Left lobe of liver (tissue), 2 donors: ENCODE results near the gene CCDC116. TPM values are rescaled to one million over a fixed set of nuclear protein-coding genes. Genes with fewer than 3 reads are reported as not detected.
"Not testable (repeated sequence)": the region's sequence is repeated elsewhere in the genome, so short reads cannot be mapped to it uniquely, and the experiment has no call there.

Source experiments
- ATAC-seq: fragments of 200-7000 bp; cut with Tn5 transposase; one replicate; pipeline ENCODE4 v1.9.1; 2020; ENCODE audit warnings: mild to moderate bottlenecking, moderate library complexity
- DNase-seq: peaks from one replicate; pipeline ENCODE4 v3.0.0-alpha.2; 2020; ENCODE audit warnings: low spot score
- total RNA-seq: library from RNA; stranded (reverse); gene quantifications from one replicate; pipeline ENCODE4 v1.2.1, GENCODE V29; 2021
- donor health status: DM: no; HTN: no; CAD: no; lungs with moderate emphysema.
- donor health status: DM: no; HTN: yes; CAD: no.

The CCDC116 gene
- total RNA-seq, 1 donor from 2014 or later = 0.45 TPM

DNA sequence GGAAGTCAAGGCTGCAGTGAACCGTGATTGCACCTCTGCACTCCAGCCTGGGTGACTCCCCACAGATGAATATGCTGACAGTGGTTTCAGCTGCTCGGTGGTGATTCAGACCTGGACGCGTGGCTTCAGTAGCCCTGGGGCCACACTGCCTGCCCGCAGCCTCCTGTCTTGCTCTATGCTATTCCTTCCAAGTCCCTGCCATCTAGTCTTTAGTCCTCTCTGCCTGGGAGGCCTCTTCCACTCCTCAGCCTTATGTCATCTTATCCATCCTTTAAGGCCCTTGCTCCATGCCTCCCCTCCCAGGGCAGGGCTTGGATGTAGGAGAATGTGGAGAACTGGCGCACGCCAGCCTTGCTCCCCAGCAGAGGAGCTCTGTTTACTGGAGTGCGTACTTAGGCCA, 25.8 kb upstream of the CCDC116 start:
- DNase-seq = no peak
- no peak for ATAC-seq

DNA sequence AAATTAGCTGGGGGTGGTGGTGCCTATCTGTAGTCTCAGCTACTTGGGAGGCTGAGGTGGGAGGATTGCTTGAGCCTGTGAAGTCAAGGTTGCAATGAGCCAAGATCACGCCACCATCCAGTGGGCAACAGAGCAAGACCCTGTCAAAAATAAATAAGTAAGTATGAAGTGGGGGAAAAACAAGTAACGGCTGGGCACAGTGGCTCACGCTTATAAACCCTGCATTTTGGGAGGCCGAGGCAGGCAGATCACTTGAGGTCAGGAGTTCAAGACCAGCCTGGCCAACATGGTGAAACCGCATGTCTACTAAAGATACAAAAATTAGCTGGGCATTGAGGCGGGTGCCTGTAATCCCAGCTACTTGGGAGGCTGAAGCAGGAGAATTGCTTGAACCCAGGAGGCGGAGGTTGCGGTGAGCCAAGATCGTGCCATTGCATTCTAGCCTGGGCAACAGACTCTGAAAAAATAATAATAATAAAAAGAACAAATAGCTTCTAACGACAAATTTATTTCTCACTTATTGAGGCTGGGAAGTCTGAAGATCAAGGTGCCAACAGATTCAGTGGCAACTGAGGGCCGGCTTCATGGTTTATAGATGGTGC, 22.9 kb upstream of the CCDC116 start:
- not testable (repeated sequence) for DNase-seq, ATAC-seq

DNA sequence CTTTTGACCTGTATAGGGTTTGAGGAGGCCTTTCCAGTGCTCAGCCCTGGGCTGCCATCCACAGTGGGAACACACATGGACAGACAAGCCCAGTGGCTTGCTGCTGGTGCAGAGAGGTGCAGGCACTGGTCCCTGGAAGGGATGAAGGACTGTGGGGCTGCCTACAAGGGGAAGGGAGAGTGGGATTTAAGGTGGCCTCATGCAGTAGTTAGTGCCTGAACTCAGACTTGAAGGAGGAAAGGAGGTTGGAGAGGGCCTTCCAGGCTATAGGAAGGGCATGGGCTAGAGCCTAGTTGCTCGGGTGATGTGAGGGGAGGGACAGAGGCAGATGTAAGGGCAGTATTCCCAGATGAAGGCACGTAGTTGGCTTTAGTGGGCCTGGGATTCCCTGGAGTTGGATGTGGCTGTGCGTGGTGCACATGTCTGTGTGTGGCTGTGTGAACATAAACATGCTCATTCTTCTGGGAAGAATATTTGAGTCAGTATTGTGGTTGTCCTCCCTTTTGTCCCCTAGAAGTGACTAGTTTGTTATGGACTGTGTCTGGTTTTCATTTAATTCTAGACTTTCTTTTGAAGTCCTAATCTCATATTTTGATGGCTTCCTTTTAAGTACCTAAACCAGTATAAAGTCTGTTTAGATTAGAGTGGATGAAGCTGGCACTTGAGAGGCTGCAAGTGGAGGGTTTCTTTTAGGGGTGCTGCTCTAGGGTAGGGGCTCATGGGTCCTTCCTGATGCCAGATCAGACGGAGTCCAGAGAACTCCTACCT, 21.2 kb upstream of the CCDC116 start:
- DNase-seq (no peak), ATAC-seq (no peak)

DNA sequence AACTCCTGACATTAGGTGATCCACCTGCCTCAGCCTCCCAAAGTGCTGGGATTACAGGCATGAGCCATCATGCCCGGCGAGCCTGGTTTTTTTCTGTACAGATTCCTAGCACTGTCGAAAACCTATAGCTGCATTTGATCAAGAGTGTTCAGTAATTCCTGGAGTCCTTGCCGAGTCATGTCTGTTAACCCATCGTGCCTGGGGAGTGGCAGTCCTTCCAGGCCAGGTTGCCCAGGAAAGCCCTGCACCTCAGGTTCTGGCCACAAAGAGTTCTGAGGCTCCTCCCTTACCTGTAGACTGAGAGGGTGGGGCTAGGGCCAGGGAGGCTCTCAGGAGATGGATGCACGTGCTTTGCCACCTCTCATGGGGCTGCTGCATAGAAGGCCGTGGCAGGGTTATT, 19.7 kb upstream of the CCDC116 start:
- no peak for DNase-seq
- no peak for ATAC-seq

DNA sequence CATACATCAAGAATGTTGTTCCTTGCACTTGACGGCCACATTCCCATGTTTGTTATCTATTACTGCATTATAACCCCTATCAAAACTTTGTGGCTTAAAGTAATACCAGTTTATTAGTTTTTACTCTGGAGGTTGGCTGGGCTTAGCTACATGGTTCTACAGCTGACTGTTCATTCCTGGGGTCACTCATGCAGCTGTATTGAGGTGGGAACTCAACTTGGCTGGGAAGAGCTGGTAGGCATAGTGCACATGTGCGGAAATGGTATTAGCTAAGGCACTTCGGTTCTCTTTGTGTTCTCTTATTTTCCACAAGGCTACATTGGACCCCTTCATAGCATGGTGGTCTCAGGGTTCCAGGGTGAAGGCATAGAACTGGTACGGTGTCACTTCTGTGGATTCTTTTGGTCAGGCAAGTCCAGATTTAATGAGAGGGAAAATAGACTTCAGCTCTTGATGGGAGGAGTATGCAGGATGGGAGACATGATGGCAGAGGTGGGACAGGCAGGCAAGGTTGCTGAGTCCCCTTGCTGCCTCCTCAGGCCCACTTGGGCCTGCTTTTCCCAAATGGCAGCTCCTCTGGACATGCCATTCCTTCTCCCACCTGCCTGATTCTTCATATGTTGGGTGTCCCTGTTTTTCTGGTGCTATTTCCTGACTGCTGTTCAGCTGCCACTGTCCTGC, 18.9 kb upstream of the CCDC116 start:
- no peak for ATAC-seq
- DNase-seq = no peak

DNA sequence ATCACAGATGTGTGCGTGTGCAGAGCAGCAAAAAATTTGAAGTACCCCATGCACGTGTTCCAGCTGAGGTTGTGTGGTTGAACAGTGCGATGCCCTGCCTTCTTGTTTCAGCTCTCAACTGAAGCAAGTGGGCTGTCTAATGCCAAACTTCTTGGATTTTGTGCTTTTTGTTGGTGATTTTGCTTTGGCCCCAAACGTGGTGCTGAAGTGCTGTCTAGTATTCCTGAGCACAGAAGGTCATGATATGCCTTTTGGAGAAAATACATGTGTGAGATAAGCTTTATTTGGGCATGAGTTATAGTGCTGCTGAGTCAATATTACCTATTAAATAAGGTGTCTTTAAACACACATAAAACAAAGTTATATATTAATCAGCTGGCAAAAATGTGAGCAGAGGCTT, 16.8 kb upstream of the CCDC116 start:
- DNase-seq (no peak), ATAC-seq (no peak)

DNA sequence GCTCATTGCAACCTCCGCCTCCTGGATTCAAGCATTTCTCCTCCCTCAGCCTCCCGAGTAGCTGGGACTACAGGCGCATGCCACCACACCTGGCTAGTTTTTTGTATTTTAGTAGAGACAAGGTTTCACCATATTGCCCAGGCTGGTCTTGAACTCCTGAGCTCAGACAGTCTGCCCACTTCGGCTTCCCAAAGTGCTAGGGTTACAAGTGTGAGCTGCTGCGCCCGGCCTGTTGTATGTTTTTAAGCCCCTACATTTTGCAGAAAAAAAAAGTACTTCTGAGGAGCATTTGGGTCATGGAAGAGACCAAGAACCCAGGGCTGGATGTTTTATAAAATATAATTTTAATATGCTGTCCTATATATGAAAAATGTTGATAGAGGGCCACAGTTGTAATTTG, 15.2 kb upstream of the CCDC116 start:
- not testable (repeated sequence) for DNase-seq, ATAC-seq

DNA sequence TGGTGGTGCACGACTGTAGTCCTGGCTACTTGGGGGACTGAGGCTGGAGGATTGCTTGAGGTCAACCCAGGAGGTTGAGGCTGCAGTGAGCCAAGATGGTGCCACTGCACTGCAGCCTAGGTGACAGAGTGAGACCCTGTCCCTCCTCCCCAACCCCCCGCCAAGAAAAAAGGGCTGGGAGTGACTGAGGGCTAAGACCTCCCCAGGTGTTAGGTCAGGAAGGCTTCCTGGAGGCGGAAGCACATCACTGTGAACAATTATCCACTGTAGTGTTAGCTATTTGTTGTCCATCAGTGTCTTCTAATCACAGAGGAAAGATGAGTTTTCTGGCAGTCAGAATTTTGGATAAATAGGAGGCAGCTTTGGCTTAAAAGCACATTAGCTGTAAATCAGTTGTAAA, 11.5 kb upstream of the CCDC116 start:
- DNase-seq = no peak
- ATAC-seq = no peak

DNA sequence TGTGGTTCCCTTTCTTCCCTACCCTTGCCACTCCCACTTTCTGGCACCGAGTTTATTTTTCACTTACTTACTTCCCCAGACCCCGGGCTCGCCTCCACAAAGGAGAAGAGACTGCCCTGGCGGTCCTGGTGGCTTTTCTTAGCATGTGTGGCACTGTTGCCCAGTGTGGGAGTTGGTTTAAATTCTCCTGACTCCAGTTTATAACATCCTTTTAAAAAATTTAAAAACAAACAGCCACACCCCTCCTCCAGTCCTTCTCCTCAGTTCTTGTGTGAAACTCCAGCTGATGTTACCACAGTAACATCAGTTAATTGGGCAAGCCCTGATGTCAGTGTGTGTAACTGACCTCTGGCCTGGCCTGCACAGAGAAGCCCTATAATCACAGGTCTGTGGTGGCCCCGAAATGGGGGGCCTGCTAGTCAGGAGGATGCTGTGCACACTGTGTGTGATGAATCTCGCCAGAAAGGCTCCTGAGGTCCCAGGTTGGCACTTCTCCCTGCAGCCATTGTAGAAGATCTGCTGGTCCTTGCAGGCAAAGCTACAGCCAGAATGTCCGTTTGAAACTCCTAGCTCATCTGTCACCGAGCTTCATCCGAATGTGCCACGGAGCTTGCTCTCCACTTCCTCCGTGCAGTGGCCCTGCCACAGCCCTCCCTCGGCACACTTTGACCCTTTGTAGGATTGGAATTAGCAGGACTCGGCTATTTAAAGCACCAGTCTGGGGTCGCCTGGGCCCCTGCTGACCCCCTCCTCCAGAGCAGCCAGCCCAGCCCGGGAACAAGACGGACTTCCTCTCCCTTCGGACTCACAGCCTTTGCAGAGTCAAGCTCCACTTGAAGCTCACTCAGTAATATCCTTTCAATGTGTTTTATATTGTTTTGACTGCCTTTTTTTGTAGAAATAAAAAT, 10.3 kb upstream of the CCDC116 start:
- DNase-seq (no peak), ATAC-seq (no peak)

DNA sequence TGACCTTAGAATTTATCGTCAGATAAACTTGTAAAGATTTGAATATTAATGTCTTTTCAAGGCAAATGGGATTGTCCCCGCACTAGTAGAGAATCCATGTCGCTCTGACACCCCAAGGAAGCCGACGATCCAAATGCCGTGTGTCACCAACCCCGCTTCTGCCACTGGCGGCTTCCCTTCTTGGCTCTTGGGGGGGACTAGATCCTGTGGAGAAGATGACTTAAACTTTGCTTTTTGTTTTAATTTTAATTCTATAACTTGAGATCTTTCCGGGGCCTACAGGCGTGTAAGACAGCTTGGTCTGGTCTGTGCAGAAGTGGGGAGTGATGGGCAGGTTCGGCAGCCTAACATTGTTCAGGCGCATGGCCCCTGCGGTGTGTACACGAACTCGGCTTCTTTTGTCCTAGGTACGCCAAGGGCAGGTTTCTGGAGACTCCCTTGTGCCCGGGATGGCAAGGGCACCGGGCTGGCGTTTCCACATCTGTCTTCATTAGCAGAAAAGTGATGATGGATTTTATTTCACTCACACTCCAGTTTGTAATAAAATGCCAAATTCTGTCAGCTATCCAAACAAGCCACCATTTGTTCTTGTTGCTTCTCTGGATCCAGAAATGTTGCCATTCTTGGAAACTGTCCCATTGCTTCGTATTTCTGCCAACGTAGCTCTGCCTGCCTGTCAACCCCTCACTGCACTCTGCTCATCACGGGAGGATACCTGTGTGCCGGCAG, 9.5 kb upstream of the CCDC116 start:
- no peak for DNase-seq
- ATAC-seq = no peak

DNA sequence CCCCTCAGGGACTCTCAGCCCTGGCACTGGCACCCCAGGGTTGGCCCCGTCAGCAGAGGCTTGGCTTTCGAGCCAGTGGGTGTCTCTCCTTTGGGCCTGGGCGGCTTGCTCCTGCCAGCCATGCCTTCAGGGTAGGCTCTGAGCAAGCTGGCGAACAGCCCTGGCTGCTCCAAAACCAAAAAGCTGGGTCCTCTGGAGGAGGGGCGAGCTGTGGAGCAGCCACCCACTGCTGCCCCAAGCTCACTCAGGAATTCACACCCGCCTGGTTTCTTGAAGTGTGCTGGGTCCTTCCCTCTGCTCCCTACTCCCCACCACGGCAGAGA, 9.0 kb upstream of the CCDC116 start:
- no peak for ATAC-seq
- DNase-seq = no peak

DNA sequence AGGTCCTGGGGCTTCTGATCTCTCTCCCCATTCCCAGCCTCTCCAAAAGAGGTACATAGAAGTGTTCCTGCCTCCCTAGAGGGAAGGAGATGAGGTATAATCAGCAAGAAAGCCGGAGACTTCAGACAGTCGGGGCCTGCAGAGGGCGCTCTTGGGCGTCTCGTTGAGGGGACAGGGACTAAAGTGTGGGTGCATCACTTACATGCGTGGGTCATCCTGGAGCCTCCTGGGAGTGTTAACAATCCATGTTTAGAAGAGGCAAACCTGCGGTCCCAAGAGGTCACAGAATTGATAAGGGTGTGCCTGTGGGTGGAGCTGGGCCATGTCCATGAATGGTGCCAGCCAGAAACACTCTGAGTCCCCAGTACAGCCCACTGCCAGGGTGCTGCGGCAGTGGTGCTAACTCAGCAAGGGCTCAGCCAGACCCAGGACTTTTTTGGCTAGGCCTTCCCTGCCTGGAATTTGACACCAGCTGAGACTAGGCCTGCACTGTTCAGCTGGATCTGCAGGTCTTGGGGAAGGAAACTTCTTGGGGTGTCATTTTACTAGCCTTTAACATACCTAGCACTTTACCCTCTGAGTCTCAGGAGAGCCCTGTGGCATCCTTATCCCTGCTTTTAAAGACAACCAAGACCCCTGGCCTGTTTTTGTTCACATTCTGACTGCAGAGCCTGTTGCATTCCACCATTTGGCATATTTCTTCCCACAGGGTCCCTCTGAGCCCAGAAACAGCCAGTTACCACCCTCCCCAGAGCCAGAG, 8.3 kb upstream of the CCDC116 start:
- ATAC-seq (peak; percentile 76), DNase-seq (peak; percentile 74)

DNA sequence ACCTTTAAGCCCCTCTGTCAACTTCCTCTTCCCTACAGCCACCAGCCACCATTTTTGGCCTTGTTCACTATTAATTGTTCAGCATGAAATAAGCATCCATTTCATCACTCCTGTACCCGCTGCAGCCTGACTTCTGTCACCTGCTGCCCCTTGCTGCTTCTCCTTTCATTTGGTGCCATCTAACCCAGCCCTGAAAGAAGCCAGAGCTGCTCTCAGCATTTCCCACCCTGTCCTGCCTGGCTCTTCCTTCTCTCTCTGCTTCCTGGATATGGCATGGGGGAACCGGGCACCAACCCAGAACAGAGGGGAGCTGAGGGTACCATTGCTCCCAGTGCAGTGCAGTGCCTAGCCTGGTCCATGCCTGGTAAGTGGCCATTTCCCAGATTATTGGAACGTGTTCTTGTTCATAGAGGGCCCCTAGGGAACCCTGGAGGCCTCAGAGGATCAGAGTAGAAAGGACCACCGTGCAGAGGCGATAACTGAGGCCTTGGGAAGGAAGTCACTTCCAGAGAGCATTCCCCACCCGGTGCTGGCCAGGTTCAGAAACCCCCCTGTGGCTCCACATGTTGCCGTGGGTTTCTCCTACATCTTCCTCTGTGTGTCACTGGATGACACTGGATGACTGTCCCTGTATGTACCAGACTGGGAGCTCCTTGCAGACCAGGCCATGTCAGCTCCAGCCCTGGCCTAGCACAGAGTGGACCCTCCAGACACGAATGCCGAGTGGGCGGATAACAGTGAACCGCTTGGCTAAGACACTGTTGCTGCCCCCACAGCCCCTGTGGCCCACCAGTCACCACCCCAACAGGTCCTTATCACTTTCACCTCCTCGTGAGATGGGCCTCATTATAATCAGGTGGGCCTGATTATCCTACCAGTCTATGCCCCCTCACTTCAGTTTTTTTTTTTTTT, 7.4 kb upstream of the CCDC116 start:
- no peak for DNase-seq
- no peak for ATAC-seq

DNA sequence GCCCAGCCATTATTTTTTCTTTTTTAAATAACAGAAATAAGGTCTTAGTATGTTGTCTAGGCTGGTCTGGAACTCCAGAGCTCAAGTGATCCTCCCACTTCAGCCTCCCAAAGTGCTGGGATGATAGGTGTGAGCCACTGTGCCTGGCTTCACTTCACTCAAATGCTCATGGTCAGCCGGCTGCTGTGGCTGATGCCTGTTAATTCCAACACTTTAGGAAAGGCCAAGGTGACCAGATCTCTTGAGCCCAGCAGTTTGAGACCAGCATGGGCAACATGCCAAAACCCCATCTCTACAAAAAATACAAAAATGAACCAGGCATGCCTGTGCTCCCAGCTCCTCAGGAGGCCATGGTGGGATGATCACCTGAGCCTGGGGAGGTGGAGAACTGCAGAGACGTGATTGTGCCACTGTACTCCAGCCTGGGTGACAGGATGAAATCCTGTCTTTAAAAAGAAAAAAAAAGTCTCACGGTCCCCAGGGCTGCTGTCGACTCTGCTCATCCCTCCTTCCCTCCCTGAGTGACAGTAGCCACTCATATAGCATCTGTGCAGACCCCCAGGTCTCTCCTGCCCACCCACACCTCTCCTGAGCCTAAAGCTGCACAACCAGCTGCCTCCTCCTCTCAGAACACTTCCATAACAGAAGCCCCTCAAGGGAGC, 6.4 kb upstream of the CCDC116 start:
- no peak for ATAC-seq

DNA sequence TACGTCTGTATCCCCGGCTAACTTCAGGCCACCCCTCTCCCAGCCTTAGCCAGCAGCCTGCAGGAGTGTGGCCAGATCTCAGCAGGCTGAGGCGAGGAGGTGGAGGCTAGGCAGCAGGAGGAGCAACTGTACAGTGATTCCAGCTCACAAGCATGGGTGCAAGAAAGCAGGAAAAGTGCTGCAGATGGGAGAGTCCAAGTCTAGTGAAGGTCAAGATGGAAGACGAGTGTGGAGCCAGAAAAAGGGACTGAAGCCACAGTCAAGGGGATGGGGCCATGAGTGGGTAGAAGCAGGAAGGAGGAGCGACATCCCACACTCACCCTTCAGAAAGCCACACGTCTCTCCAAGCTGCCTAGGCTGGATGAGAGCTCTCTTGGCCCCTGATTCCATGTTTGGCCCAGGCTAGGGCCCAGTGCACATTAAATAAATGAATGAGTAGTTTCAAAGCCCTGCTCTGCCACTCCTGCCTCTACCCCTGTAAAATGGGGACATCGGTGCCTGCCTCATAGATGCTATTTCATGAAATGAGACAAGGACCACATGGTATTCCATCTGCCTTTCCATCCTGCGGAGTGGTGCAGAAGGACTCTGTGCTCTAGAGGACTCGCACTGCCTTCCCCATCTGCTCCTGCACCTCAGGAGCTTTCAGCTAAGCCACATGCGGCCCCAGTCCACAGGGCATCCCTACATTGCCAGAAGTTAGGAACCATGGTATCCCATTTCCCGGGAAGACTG, 5.7 kb upstream of the CCDC116 start:
- no peak for ATAC-seq

More for the DNA sequence above, 6.4 kb upstream of the CCDC116 start:
- DNase-seq = no peak

DNA sequence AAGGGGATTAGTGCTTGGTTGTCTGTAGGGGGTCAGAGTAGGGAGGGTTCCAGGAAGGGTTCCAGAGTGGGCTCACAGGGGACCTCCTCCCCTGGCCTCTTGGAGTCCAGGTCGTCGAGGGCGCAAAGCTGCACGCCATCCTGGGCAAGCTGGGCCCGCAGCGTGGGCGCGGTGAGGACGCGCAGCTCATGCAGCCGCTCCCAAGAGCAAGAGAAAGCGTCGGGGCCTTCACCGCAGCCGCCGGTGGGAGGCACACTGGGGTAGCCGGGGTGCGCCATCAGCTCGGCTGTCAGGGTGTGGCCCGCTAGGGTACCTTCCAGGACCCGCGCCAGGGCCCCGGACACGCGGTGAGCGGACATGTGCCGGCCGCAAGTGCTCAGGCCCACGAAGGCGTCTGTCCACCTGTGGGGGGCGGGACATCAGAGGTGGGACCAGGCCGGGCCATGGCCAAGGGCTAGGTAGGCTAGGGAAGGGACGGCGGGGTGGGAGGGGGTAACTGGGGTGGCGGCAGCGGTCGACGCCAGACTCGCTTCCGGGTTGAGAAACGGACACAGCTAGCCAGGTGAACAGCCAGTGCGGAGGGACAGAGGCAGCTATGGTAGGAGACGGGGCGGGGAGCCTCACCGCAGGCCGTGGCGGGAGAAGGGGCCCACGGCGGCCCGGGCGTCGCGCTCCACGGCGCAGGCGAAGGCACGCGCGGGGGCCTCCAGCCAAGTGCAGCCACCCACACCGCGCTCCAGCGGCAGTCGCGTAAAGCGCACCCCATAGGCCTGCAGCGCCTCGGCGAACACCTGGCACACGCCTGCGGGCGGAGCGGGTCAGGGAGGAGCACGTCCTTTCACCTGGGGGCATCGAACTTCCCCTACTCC, 3.9 kb upstream of the CCDC116 start:
- DNase-seq (no peak), ATAC-seq (no peak)

More for the DNA sequence above, 5.7 kb upstream of the CCDC116 start:
- no peak for DNase-seq
